HG03066 (cell line): ENCODE results near the gene FZD10.

ENCODE experiments used
- ATAC-seq: cut with Tn5 transposase; IDR thresholded peaks from one replicate; pipeline ENCODE4 v1.9.1; 2021; ENCODE audit warnings: low read depth; ENCODE audit not compliant: unreplicated experiment

FZD10 gene

GRCh38 chr12:130131801-130132200, 30.5 kb upstream of the FZD10 start:
- no peak for ATAC-seq

DNA sequence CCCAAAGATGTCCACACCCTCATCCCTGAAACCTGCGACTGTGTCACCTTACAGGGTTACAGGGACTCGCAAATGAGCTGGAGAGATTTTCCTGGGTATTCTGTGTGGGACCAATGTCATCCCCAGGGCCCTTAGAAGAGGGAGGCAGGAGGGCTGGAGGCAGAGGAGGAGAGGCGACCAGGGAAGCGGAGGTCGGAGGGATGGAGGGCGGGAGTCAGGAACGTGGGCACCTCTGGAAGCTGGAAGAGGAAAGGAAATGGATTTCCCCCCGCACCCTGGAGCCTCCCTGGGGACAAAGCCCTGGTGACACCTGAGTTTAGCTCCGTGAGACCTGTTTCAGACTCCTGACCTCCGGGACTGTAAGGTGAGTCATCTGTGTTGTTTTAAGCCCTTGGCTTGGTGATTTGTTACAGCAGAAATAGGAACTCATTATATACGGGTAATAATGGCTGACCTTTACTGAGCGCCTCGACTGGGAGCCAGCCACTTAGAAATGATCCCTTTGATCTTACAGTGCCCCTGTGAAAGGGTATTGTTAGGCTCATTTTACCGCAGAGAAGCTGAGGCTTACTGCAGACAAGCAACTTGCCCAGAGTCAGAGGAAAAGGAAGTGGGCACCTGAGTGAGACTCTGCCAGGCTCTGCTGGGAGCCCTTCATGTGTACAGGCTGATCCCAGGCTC, 29.3 kb upstream of the FZD10 start:
- no peak for ATAC-seq

DNA sequence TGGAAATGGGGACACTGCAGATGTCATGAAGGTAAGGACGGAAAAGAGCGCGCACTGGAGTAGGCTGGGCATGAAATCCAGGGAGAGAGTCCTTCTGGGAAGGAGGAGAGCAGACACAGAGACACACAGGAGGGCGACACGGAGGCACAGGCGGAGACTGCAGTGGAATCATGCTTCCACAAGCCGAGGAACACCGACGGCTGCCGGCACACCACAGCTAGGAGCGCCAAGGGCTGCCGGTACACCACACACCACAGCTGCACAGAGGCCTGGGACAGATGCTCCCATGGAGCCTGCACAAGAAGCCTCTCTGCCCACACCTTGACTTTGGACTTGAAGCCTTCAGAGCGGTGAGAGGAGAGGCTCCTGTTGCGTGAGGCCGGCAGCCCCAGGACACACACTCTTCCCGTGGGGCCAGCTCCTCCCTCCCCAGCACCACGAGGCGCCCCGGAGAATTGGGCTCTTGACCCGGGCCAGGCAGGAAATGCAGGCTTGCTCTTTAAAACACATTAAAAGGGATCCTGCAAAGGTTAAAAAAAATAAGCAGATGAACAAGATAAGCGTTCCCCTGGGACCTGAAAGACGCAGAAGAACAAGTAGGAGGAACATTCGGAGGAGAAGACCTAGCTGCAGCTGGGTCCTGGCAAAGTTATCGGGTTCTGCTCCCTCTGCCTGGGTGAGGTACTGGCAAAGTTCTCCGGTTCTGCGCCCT, 28.3 kb upstream of the FZD10 start:
- no peak for ATAC-seq

DNA sequence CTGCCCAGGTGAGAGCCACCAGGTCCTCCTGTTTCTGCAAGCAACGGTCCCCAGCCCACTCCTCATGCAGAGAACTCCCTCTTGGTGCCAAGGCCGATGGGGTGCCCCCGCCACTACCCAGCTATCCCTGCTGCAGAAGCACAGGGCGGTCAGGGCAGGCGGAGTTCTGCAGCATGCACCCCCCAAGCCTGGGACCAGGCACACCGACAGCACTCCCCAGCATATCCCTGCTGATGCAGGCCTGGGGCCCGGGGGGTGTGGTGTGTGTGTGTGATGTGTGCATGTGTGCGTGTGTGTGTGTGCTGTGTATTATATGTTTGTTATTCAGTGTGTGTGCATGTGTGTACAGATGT, 27.7 kb upstream of the FZD10 start:
- no peak for ATAC-seq

- ATAC-seq: no peak
Observed at GRCh38 chr12:130136509-130137039, 25.7 kb upstream of the FZD10 start.

GRCh38 chr12:130137040-130138018, 24.9 kb upstream of the FZD10 start:
- no peak for ATAC-seq

DNA sequence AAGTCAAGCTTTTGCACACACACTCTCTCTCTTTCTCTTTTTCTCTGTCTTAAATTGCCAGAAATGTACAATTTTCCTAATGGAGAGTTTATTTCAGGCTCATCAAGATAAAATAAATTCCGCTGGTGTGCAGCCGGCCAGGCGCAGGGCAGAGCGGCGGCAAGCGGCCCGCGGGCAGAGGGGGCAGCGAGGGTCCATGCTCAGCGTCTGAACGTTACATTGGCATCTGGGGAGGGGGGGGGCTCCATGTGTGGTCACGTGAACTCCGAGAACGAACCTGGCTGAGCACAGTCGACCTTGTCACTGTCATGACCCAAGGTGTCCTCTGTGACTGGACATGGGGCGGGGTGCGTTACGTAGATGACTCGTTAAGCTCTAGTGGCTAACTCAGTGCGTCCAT, 23.8 kb upstream of the FZD10 start:
- no peak for ATAC-seq

DNA sequence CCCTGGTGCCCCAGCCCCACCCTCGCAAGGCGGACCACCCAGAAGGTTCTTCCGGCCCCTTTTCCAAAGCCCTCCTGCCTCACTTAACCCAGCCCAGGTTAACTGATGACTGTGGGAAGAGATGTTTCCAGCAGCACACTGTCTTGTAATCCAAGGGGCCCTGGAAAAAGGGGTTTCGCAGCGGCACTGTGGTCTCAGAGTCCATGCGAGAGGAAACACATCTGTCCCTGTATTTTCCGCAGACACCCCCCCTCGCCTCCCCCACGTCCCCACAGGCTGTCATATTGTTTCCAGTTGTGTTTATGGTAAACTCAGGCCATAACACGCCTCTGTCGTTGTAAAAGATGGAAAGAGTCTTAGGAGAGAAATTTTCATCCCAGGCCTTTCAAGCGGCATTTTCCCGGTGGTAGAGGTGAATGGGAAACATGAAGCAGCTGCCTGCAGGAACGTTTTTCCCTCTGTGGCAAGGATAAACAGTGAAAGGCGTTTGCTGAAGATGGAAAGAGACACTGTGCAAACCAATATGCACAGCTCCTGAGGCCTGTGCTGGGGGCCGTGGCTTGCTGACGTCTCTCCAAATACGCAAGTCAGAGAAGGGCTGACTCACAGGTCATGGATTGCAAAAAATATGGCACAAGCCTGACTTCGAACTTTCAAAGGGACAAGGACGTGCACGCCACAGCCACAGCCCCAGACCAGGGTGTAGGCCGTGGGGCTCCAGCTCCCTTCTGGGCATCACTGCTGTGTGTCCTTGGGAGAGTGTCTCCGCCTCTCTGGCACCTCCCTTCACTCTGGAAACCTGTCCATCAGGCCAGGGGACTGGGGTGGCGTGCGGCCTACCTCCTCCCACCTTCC, 22.5 kb upstream of the FZD10 start:
- no peak for ATAC-seq

DNA sequence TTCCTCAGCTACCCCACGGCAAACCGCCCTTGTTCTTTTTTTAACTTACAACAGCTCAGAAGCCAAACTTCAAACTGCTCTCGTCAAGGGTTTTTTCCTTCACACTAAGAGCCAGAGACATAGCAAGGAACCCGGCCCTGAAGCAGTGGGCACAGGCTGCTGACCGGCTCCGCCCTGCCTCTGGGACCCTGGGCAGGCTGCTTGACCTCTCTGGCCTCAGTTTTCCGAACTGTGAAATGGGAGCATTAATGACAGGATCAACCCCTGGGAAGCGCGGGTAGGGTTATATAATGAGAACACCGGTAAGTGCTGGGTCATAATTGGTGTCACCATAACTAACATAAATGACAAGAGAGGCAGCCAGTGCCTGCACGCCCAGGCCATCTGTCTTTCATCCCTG, 21.2 kb upstream of the FZD10 start:
- no peak for ATAC-seq

DNA sequence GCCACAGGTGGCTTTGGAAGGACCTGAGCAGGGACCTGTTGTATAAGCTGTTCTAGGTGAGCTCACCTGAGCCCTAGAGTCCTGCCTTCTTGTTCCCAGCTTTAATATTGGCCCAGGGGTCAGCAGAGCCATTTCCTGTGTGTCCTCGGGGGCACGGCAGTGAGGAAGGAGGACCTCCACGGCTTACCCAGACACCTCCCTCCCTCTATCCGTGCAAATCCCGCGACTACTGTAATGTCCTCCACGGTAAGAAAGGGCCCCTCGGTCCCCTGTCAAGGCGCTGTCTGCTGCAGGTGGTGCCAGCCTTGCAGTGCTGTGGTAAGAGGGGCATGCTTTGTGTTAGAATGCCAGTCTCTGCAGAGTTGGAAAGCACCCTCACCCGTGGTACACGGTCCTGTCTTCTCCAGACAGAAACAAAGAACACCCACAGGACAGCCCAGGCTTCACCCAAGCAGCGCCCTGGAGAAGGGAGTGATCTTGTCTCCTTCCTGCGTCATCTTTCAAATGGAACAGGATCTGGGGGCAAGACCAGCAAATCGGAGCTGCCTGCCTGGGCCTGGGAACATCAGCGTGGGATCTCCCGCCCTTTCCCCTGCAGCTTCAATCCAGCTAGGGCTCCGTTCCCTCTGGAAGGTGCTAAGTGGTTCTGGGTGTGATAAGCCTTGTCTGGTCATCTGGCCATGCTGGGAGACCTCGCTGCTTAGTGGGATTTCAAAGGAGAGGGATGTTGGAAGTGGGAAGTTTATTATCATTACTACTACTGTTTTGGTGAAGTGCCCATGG, 20.2 kb upstream of the FZD10 start:
- no peak for ATAC-seq

GRCh38 chr12:130142736-130143135, 19.5 kb upstream of the FZD10 start:
- no peak for ATAC-seq

DNA sequence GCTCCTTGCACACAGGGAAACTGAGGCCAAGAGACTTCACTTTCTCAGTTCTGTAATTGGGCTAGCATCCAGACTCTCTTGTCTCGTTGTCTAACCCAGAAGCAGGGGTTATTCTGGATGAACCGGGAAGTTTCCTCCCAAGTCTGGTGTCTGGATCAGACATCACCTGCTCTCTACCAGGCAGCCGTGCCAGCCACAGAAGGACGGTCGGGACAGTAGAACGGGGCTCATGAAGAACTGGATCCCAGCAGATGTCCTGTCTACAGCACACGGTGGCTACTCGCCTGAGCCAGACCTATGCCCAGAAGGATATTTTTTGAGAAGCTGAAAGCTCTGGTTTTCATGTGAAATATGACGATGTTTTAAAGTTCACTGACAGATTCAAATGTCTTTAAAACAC, 19.1 kb upstream of the FZD10 start:
- no peak for ATAC-seq

DNA sequence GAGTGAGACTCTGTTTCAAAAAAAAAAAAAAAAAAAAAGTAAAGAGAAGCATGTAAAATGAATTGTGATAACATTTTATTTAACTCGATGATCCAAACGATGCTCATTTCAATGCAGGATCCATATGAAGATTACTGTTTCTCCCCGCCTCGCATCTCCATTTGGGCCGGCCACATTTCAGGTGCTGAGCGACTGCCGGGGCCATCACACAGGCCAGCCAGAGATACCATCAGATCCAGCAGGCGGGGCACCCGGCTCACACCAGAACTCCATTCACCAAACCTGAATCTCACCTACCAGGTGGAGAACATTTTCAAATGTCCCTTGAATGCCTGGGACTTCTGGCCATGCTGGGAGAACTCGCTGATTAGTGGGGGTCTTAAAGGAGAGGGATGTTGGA, 18.0 kb upstream of the FZD10 start:
- no peak for ATAC-seq

DNA sequence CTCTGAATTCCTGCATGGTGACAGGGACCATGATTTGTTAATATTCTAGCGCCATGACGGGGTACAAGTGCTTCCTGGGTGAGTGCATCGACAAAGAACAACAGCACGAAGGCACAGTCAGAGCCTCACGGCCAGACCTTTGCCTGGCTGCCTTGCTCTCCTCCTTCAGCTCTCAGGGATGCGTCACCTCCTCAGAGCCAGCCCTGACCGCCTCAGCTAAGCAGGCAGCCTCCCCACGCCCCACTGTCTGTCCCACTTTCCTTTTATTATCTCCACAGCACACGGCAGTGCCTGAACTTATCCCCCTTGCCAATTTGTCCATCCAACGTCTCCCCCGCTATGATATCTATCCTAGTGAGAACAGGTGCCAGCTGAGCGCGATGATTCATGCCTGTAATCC, 16.5 kb upstream of the FZD10 start:
- ATAC-seq: no peak

- ATAC-seq: no peak
Observed at GRCh38 chr12:130146176-130146931, 15.9 kb upstream of the FZD10 start.

- ATAC-seq: no peak
Observed at GRCh38 chr12:130147875-130148596, 14.2 kb upstream of the FZD10 start.

DNA sequence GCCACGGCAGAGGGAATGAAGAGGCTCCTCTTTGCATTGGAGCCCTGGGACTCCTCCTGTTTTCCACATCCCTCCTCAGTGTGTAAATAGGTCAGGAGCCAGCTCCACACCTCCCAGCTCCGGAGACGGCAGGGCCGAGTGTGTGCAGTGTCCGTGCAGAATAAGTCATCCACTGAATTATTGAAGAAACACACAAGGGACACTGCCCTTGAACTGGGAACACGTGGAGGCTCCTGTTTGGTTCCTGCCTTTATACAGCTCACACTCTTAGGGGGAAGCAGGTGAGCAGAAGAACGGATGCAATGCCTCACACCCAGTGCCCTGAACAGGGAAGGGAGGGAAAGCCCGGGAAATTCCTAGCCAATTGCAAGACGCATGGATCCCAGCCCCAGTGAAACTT, 10.4 kb upstream of the FZD10 start:
- no peak for ATAC-seq

GRCh38 chr12:130152386-130152785, 9.9 kb upstream of the FZD10 start:
- no peak for ATAC-seq
